GM19238 (cell line): ENCODE measurements around the gene ZNF746.

ENCODE experiments used
- DNase-seq: peaks from one replicate; pipeline ENCODE4 v3.0.0; 2011; ENCODE audit warnings: low spot score; ENCODE audit not compliant: insufficient read length

The ZNF746 gene

GRCh38 chr7:149490083-149490760 lies 7.4 kb downstream of the ZNF746 start:
- no peak for DNase-seq

- DNase-seq: no peak
Observed at GRCh38 chr7:149489391-149490024, 8.1 kb downstream of the ZNF746 start.

- DNase-seq: no peak
Observed at GRCh38 chr7:149479568-149479967, 18.0 kb downstream of the ZNF746 start.

GRCh38 chr7:149478754-149479153 lies 18.9 kb downstream of the ZNF746 start:
- DNase-seq: no peak

- DNase-seq: no peak
Observed at GRCh38 chr7:149477494-149478443, 19.8 kb downstream of the ZNF746 start.

- no peak for DNase-seq
Observed at GRCh38 chr7:149476791-149477190, 20.8 kb downstream of the ZNF746 start.

GRCh38 chr7:149475121-149476045 lies 22.2 kb downstream of the ZNF746 start:
- DNase-seq: no peak

- DNase-seq: no peak
Observed at GRCh38 chr7:149474309-149475120, 23.1 kb downstream of the ZNF746 start.

- DNase-seq: no peak
Observed at GRCh38 chr7:149473251-149473650, 24.4 kb downstream of the ZNF746 start.

GRCh38 chr7:149471289-149471953 lies 26.2 kb downstream of the ZNF746 start:
- no peak for DNase-seq

- DNase-seq: no peak
Observed at GRCh38 chr7:149469806-149470205, 27.8 kb downstream of the ZNF746 start.

GRCh38 chr7:149468208-149468607 lies 29.4 kb downstream of the ZNF746 start:
- no peak for DNase-seq

- no peak for DNase-seq
Observed at GRCh38 chr7:149467321-149467859, 30.2 kb downstream of the ZNF746 start.

- no peak for DNase-seq
Observed at GRCh38 chr7:149466364-149466763, 31.2 kb downstream of the ZNF746 start.

- no peak for DNase-seq
Observed at GRCh38 chr7:149463500-149464161, 34.0 kb downstream of the ZNF746 start.

GRCh38 chr7:149462101-149462520 lies 35.5 kb downstream of the ZNF746 start:
- no peak for DNase-seq

- peak; percentile 94 for DNase-seq
Observed at GRCh38 chr7:149460493-149461277, 36.9 kb downstream of the ZNF746 start, which contains the start of gene ZNF777. TSS of gene ZNF777 (minus strand) at chr7:149461062. CDS start at chr7:149456022, 5,040 bp downstream.
